Measurements from ENCODE around the gene TBC1D19. TPM values are rescaled to one million over a fixed set of nuclear protein-coding genes. Genes with fewer than 3 reads are reported as not detected.

The TBC1D19 gene
- total and polyA plus RNA-seq, 2 of the 4 experiments (the other 2 are of a cell fraction) = 9.9 to 17.6 TPM

DNA sequence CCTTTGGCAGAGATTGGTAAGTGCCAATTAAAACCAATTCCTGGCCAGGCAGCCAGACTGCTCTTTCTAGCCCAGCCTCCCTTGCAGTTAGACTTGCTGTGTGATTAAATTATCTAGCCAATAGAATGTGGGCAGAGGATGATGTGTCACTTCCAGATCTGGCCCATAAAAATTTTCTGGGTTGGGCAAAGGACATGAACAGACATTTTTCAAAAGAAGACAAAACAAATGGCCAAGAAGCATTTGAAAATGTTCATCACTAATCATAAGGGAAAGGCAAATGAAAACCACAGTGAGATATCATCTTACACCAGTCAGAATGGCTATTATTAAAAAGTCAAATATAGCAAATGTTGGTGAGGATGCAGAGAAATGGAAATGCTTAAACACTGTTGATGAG is 205.3 kb downstream of the TBC1D19 start:
- Histone ChIP-seq H3K27me3 (ENCODE audit: control insufficient read depth, insufficient read depth, low read length) (no peaks in the 10 kb centered on the region), H4K8ac (ENCODE audit: low read depth in 2 of 2, low read length in 2 of 2) (no peak overlapping the region), H2BK5ac (ENCODE audit: low read depth, low read length, poor library complexity, severe bottlenecking) (no peak overlapping the region), H3K4me3 (ENCODE audit: insufficient read depth, low read depth, low read length) (no peak overlapping the region), H3K14ac (replicated peaks; ENCODE audit: low read depth, low read length) (no peak overlapping the region), H3K4ac (ENCODE audit: low read depth, low read length) (no peak overlapping the region), H3K56ac (ENCODE audit: extremely low read depth, insufficient read depth, low read length) (no peak overlapping the region), H3K9ac (ENCODE audit: low read depth, low read length) (no peak overlapping the region), H2AFZ (replicated peaks; ENCODE audit: low read length, poor library complexity) (no peak overlapping the region), H3K36me3 (ENCODE audit: control insufficient read depth, insufficient read depth, low read length) (no peaks in the 10 kb centered on the region), H2AK9ac (replicated peaks; ENCODE audit: low read depth, low read length, poor library complexity) (no peak overlapping the region), H3K23ac (ENCODE audit: low read depth, low read length) (no peak overlapping the region), H4K20me1 (ENCODE audit: insufficient read depth, low read length) (no peaks in the 10 kb centered on the region), H3K27ac (ENCODE audit: insufficient read depth, low read length) (no peak overlapping the region), H3K18ac (ENCODE audit: low read depth, low read length) (no peak overlapping the region), H2BK15ac (ENCODE audit: low read depth, low read length) (no peak overlapping the region), H3K79me1 (ENCODE audit: low read depth in 1 of 2, low read length in 2 of 2) (no peaks in the 10 kb centered on the region), H4K5ac (ENCODE audit: low read depth, low read length) (no peak overlapping the region), H4K91ac (ENCODE audit: insufficient read depth, low read depth, low read length) (no peak overlapping the region), H3K4me2 (ENCODE audit: low read depth, low read length) (no peak overlapping the region), H2BK120ac (ENCODE audit: low read depth, low read length) (no peak overlapping the region), H3K9me1 (ENCODE audit: insufficient read depth, low read length) (peaks cover 6% of the 10 kb centered on the region), H2AK5ac (ENCODE audit: low read depth, low read length) (no peak overlapping the region), H3K9me3 (ENCODE audit: control insufficient read depth, insufficient read depth, low read length) (no peaks in the 10 kb centered on the region), H3K4me1 (ENCODE audit: control insufficient read depth, insufficient read depth, low read length) (peaks cover 9% of the 10 kb centered on the region), H2BK20ac (ENCODE audit: low read depth, low read length) (no peak overlapping the region)
- BruUV-seq (replicated peaks) = no TSS peak
- TF ChIP-seq MAZ (IDR thresholded peaks at IDR 0.05; ENCODE audit: borderline replicate concordance, low read depth, low read length) (no peak), SMC3 (IDR thresholded peaks at IDR 0.05; ENCODE audit: low read depth, low read length) (no peak), POLR2A (IDR thresholded peaks at IDR 0.05; ENCODE audit: low read depth, low read length) (no peak), NFE2L2 (IDR thresholded peaks at IDR 0.05; ENCODE audit: low read depth, low read length) (no peak)
- TF ChIP-seq, protein P1, sequence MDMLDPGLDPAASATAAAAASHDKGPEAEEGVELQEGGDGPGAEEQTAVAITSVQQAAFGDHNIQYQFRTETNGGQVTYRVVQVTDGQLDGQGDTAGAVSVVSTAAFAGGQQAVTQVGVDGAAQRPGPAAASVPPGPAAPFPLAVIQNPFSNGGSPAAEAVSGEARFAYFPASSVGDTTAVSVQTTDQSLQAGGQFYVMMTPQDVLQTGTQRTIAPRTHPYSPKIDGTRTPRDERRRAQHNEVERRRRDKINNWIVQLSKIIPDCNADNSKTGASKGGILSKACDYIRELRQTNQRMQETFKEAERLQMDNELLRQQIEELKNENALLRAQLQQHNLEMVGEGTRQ (IDR thresholded peaks at IDR 0.05; ENCODE audit: low read depth, low read length) = no peak
- TF ChIP-seq, protein P2, sequence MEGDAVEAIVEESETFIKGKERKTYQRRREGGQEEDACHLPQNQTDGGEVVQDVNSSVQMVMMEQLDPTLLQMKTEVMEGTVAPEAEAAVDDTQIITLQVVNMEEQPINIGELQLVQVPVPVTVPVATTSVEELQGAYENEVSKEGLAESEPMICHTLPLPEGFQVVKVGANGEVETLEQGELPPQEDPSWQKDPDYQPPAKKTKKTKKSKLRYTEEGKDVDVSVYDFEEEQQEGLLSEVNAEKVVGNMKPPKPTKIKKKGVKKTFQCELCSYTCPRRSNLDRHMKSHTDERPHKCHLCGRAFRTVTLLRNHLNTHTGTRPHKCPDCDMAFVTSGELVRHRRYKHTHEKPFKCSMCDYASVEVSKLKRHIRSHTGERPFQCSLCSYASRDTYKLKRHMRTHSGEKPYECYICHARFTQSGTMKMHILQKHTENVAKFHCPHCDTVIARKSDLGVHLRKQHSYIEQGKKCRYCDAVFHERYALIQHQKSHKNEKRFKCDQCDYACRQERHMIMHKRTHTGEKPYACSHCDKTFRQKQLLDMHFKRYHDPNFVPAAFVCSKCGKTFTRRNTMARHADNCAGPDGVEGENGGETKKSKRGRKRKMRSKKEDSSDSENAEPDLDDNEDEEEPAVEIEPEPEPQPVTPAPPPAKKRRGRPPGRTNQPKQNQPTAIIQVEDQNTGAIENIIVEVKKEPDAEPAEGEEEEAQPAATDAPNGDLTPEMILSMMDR (conservative IDR thresholded peaks at IDR 0.05; ENCODE audit: low read depth, low read length) = no peak
- ChIA-PET CTCF (no interaction called here), POLR2A (ENCODE audit: unreplicated experiment) (no interaction called here)
- no peak for ATAC-seq (ENCODE audit: low read depth)
- intact Hi-C loops (cut with micrococcal nuclease) = no loop called here
- no peak for DNase-seq
- in situ Hi-C loops (cut with MboI; ENCODE audit: low sequenced_read_pairs) = no loop called here
- dilution Hi-C loops (cut with HindIII; ENCODE audit: low sequenced_read_pairs, unreplicated experiment) = no loop called here

Measured in IMR-90 (cell line).